ENCODE results near the gene SDK1. TPM values are rescaled to one million over a fixed set of nuclear protein-coding genes. Genes with fewer than 3 reads are reported as not detected.

SDK1 gene
- total RNA-seq, 1 donor from 2014 or later: 7.5 TPM

- DNase-seq: no peak
These were observed 749.1 kb downstream of the SDK1 start for GRCh38 chr7:4050126-4050660.

GRCh38 chr7:4051696-4052095 is 750.6 kb downstream of the SDK1 start:
- DNase-seq: no peak

GRCh38 chr7:4052130-4052529 is 751.1 kb downstream of the SDK1 start:
- peak; percentile 95 for DNase-seq

- no peak for DNase-seq
These were observed 753.1 kb downstream of the SDK1 start for GRCh38 chr7:4054158-4054557.

GRCh38 chr7:4056552-4057288 is 755.7 kb downstream of the SDK1 start:
- DNase-seq: no peak

- no peak for DNase-seq
These were observed 756.2 kb downstream of the SDK1 start for GRCh38 chr7:4057289-4057616.

- no peak for DNase-seq
These were observed 757.1 kb downstream of the SDK1 start for GRCh38 chr7:4058158-4058557.

- no peak for DNase-seq
These were observed 764.1 kb downstream of the SDK1 start for GRCh38 chr7:4065190-4065589.

GRCh38 chr7:4066206-4066605 is 765.2 kb downstream of the SDK1 start:
- no peak for DNase-seq

GRCh38 chr7:4066626-4067475 is 765.8 kb downstream of the SDK1 start:
- DNase-seq: no peak

GRCh38 chr7:4067476-4067760 is 766.4 kb downstream of the SDK1 start:
- no peak for DNase-seq

- no peak for DNase-seq
These were observed 766.8 kb downstream of the SDK1 start for GRCh38 chr7:4067874-4068273.

GRCh38 chr7:4068286-4068685 is 767.2 kb downstream of the SDK1 start:
- no peak for DNase-seq

- no peak for DNase-seq
These were observed 768.4 kb downstream of the SDK1 start for GRCh38 chr7:4069268-4070095.

- no peak for DNase-seq
These were observed 769.2 kb downstream of the SDK1 start for GRCh38 chr7:4070214-4070613.

GRCh38 chr7:4071370-4072058 is 770.5 kb downstream of the SDK1 start:
- no peak for DNase-seq

- no peak for DNase-seq
These were observed 771.3 kb downstream of the SDK1 start for GRCh38 chr7:4072161-4072925.

- no peak for DNase-seq
These were observed 772.0 kb downstream of the SDK1 start for GRCh38 chr7:4073052-4073451.

- DNase-seq: no peak
These were observed 772.7 kb downstream of the SDK1 start for GRCh38 chr7:4073750-4074149.

GRCh38 chr7:4074407-4074806 is 773.4 kb downstream of the SDK1 start:
- no peak for DNase-seq

- DNase-seq: no peak
These were observed 773.9 kb downstream of the SDK1 start for GRCh38 chr7:4074994-4075393.
